Chondrocyte (in vitro differentiated cells): Measurements from ENCODE around the gene SLIT3. TPM values are rescaled to one million over a fixed set of nuclear protein-coding genes. Genes with fewer than 3 reads are reported as not detected.

Source experiments
- DNase-seq: peaks from one replicate; pipeline ENCODE4 v3.0.0; 2021; ENCODE audit warnings: mixed read lengths, low spot score
- H3K27ac Mint-ChIP-seq: one replicate; pipeline ENCODE4 v1.8.0; 2021; ENCODE audit warnings: mild to moderate bottlenecking, moderate library complexity, mixed read lengths; ENCODE audit not compliant: unreplicated experiment
- H3K27me3 Mint-ChIP-seq: 2 replicates; pipeline ENCODE4 v1.8.0; 2021; ENCODE audit warnings: low read depth, mixed read lengths
- H3K36me3 Mint-ChIP-seq: 2 replicates; pipeline ENCODE4 v1.8.0; 2021; ENCODE audit warnings: low read depth, mixed read lengths
- H3K4me1 Mint-ChIP-seq: 2 replicates; pipeline ENCODE4 v1.8.0; 2021; ENCODE audit warnings: low read depth, mild to moderate bottlenecking, mixed read lengths
- H3K4me3 Mint-ChIP-seq: one replicate; pipeline ENCODE4 v1.8.0; 2021; ENCODE audit warnings: mild to moderate bottlenecking, moderate library complexity, mixed read lengths; ENCODE audit not compliant: unreplicated experiment
- H3K9me3 Mint-ChIP-seq: 2 replicates; pipeline ENCODE4 v1.8.0; 2021; ENCODE audit warnings: low read depth, mixed read lengths
- CTCF ChIP-seq: fragments of 200-600 bp; sonication (generic); IDR thresholded peaks from 2 replicates; pipeline ENCODE4 v1.5.0; 2021; ENCODE audit warnings: antibody characterized with exemption, mild to moderate bottlenecking, moderate library complexity
- total RNA-seq: library from RNA; stranded (reverse); gene quantifications from 3 replicates; pipeline ENCODE4 v1.2.1, GENCODE V29; 2021

Gene SLIT3
- total RNA-seq, 1 donor from 2014 or later, result 116 TPM

GRCh38 chr5:168753691-168754254, 547.2 kb downstream of the SLIT3 start:
- Mint-ChIP-seq H3K36me3 (peaks cover 30% of the 10 kb centered on the region), H3K9me3 (no peaks in the 10 kb centered on the region), H3K27me3 (no peaks in the 10 kb centered on the region), H3K4me3 (no peak overlapping the region), H3K4me1 (no peaks in the 10 kb centered on the region), H3K27ac (no peak overlapping the region)
- DNase-seq, result no peak
- no peak for TF ChIP-seq CTCF

DNA sequence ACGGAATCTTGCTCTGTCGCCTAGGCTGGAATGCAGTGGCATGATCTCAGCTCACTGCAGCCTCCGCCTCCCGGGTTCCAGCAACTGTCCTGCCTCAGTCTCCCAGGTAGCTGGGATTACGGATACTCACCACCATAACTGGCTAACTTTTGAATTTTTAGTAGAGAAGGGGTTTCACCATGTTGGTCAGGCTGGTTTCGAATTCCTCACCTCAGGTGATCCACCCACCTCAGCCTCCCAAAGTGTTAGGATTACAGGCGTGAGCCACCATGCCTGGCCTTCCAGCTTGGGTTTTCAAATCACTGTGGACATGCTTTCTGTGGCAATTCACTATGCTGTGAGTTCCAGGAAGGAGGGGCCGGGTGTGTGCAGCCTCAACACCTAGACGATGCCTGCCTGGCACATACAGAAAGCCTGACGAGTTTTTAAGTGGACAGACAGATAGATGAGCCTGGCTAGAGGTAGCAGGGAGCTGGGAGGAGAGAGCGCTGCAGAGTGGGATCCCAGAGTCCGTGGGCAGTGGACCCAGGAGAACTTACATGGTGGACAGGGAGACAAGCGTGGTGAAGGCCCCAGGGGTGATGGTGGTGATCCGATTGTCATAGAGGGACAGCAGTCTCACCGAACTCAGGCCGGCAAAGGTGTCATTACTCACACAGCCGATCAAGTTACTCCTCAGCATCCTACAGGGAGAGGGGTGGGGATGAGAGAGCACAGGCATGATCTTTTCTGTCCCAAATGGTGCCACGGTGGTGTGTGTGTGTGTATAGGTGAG, 548.3 kb downstream of the SLIT3 start:
- H3K27ac Mint-ChIP-seq, result peak overlapping the region; percentile 41
- TF ChIP-seq CTCF, result no peak
- no peaks in the 10 kb centered on the region for H3K9me3 Mint-ChIP-seq
- no peaks in the 10 kb centered on the region for H3K27me3 Mint-ChIP-seq
- H3K36me3 Mint-ChIP-seq, result peaks cover 34% of the 10 kb centered on the region
- H3K4me3 Mint-ChIP-seq, result no peak overlapping the region
- DNase-seq, result no peak
- no peaks in the 10 kb centered on the region for H3K4me1 Mint-ChIP-seq

- H3K4me3 Mint-ChIP-seq, result no peak overlapping the region
- H3K27me3 Mint-ChIP-seq, result no peaks in the 10 kb centered on the region
Observed at GRCh38 chr5:168752012-168752411, 548.9 kb downstream of the SLIT3 start.

DNA sequence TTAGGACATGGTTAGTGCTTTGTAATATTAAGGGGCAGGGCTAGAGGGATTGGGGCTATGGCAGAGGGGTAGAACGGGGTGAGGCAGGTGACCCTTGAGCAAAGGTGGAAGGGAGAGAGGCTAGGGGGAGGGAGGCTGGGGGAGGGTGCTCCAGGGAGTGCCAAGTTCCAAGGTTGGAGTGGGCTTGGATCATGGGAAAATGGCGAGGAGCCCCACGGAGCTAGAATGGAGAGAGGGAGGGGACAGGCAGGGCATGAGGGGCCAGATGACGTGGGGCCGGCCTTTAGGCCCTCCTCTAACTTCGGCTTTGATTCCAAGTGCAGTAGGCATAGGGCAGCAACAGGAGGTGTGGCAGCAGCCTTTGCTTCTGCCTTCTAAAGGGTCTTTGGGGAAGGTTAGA, 550.0 kb downstream of the SLIT3 start:
- no peak for TF ChIP-seq CTCF
- Mint-ChIP-seq H3K4me1 (no peaks in the 10 kb centered on the region), H3K4me3 (no peak overlapping the region), H3K36me3 (peaks cover 38% of the 10 kb centered on the region), H3K27ac (no peak overlapping the region), H3K27me3 (no peaks in the 10 kb centered on the region), H3K9me3 (no peaks in the 10 kb centered on the region)
- no peak for DNase-seq

More at GRCh38 chr5:168752012-168752411, 548.9 kb downstream of the SLIT3 start:
- DNase-seq, result no peak
- no peak for TF ChIP-seq CTCF
- Mint-ChIP-seq H3K4me1 (no peaks in the 10 kb centered on the region), H3K36me3 (peaks cover 37% of the 10 kb centered on the region), H3K27ac (no peak overlapping the region), H3K9me3 (no peaks in the 10 kb centered on the region)

- Mint-ChIP-seq H3K4me1 (no peaks in the 10 kb centered on the region), H3K27ac (no peak overlapping the region), H3K36me3 (peaks cover 48% of the 10 kb centered on the region), H3K27me3 (no peaks in the 10 kb centered on the region), H3K4me3 (no peak overlapping the region), H3K9me3 (peaks cover 6% of the 10 kb centered on the region)
- TF ChIP-seq CTCF, result no peak
- no peak for DNase-seq
Observed at GRCh38 chr5:168749391-168750100, 551.4 kb downstream of the SLIT3 start.
